H1 (cell line): ENCODE measurements around the gene CDK4. TPM values are rescaled to one million over a fixed set of nuclear protein-coding genes. Genes with fewer than 3 reads are reported as not detected.

Experiments used
- ATF2 ChIP-seq: IDR thresholded peaks from 2 replicates; pipeline ENCODE4 v1.6.1; 2012; ENCODE audit warnings: low read length, inconsistent platforms
- CBX8 ChIP-seq: fragments of 300-800, 300-1000 bp; sonication (generic); IDR thresholded peaks from 2 replicates; pipeline ENCODE4 v1.7.1; 2016; ENCODE audit warnings: low read depth, low read length, borderline replicate concordance
- CTBP2 ChIP-seq: IDR thresholded peaks from 2 replicates; pipeline ENCODE4 v1.7.0; 2011; ENCODE audit warnings: borderline replicate concordance, mild to moderate bottlenecking, moderate library complexity, mixed read lengths, low read length; ENCODE audit not compliant: insufficient read depth, insufficient read length
- PHF8 ChIP-seq: fragments of 200-600 bp; sonication (generic); conservative IDR thresholded peaks from 2 replicates; pipeline ENCODE4 v1.7.1; 2012; ENCODE audit warnings: low read depth, mild to moderate bottlenecking, inconsistent platforms, low read length, moderate library complexity
- RAD21 ChIP-seq, 2 experiments: IDR thresholded peaks in 1 of 2; conservative IDR thresholded peaks in 1 of 2; 2 replicates each; pipeline ENCODE4 v1.6.1; 2011; ENCODE audit warnings: low read depth in 2 of 2, low read length in 2 of 2, improper control_type of control experiment in 1 of 2, inconsistent platforms in 1 of 2, mild to moderate bottlenecking in 1 of 2, moderate library complexity in 1 of 2
- SUZ12 ChIP-seq: fragments of 200-600 bp; sonication (generic); IDR thresholded peaks from 2 replicates; pipeline ENCODE4 v1.6.1; 2012; ENCODE audit warnings: mild to moderate bottlenecking, inconsistent platforms, low read length, moderate library complexity, mixed read lengths
- USF2 ChIP-seq: IDR thresholded peaks from 2 replicates; pipeline ENCODE4 v1.6.1; 2011; ENCODE audit warnings: low read length, improper control_type of control experiment
- polyA plus RNA-seq, 7 experiments: library from polyadenylated mRNA; depleted of rRNA in 3 of 7; stranded (reverse) in 5 of 7; unstranded in 2 of 7; fragments of >200 nt in 5 of 7; fragments of 200-250 nt in 2 of 7; gene quantifications; 1 replicate in 5 of 7; 2 replicates in 1 of 7; 4 replicates in 1 of 7; pipeline versions ENCODE4 v1.2.1 to v1.2.3, GENCODE V29; 2011 to 2013; ENCODE audit warnings: missing spikeins in 2 of 7, mixed read lengths in 2 of 7
- total RNA-seq: library from RNA; stranded (reverse); fragmentation: NEBNext Ultra II Directional; extraction: Animal tissue kit (Norgen Biotek cat#: 25700); gene quantifications from 2 replicates; pipeline ENCODE4 v1.2.1, GENCODE V29; 2021

CDK4 gene
- total and polyA plus RNA-seq, 2 of the 8 experiments (the other 6 are each of a cell fraction or from before 2014, with no cell fraction given), result 174 to 368 TPM

GRCh38 chr12:57746025-57746424 is 6.1 kb downstream of the CDK4 start (continued):
- TF ChIP-seq CTBP2 (no peak), CBX8 (no peak), USF2 (no peak), SUZ12 (no peak), ATF2 (no peak), RAD21 (IDR thresholded peaks at IDR 0.05 in 1 of 2, conservative IDR thresholded peaks at IDR 0.05 in 1 of 2; ENCODE audit: low read depth in 2 of 2, low read length in 2 of 2) (no peak), PHF8 (no peak)
